Karpas-422 (cell line): Measurements from ENCODE around the gene TBCD. TPM values are rescaled to one million over a fixed set of nuclear protein-coding genes. Genes with fewer than 3 reads are reported as not detected.

ENCODE experiments used
- DNase-seq: peaks from one replicate; pipeline ENCODE4 v3.0.0-alpha.2; 2015
- H2AFZ ChIP-seq: fragments of 200-600 bp; sonication (generic); 2 replicates; pipeline ENCODE4 v1.6.1; 2014; ENCODE audit warnings: antibody characterized with exemption, low read length, mixed read lengths
- H3K27ac ChIP-seq: fragments of 200-600 bp; sonication (generic); 2 replicates; pipeline ENCODE4 v1.5.1; 2014; ENCODE audit warnings: mild to moderate bottlenecking, low read length, moderate library complexity
- H3K27me3 ChIP-seq: fragments of 200-600 bp; sonication (generic); 2 replicates; pipeline ENCODE4 v1.6.1; 2014; ENCODE audit warnings: low read length, mixed read lengths
- H3K36me3 ChIP-seq: fragments of 200-600 bp; sonication (generic); 2 replicates; pipeline ENCODE4 v1.6.1; 2014; ENCODE audit warnings: low read length, mixed read lengths; ENCODE audit not compliant: insufficient read depth
- H3K4me1 ChIP-seq: fragments of 200-600 bp; sonication (generic); 2 replicates; pipeline ENCODE4 v1.6.1; 2014; ENCODE audit warnings: mild to moderate bottlenecking, low read length, mixed read lengths
- H3K4me2 ChIP-seq: fragments of 200-600 bp; sonication (generic); 2 replicates; pipeline ENCODE4 v1.6.1; 2014; ENCODE audit warnings: low read length, low read depth, mild to moderate bottlenecking; ENCODE audit not compliant: poor library complexity, severe bottlenecking
- H3K4me3 ChIP-seq: fragments of 200-600 bp; sonication (generic); 2 replicates; pipeline ENCODE4 v1.5.1; 2014; ENCODE audit warnings: mild to moderate bottlenecking, antibody characterized with exemption, low read length, mixed read lengths
- H3K79me2 ChIP-seq: fragments of 200-600 bp; sonication (generic); 2 replicates; pipeline ENCODE4 v1.6.1; 2014; ENCODE audit warnings: mild to moderate bottlenecking, low read length, mixed read lengths
- H3K9ac ChIP-seq: fragments of 200-600 bp; sonication (generic); 2 replicates; pipeline ENCODE4 v1.6.0; 2014; ENCODE audit warnings: low read length
- H3K9me2 ChIP-seq: fragments of 200-600 bp; sonication (generic), shearing (Covaris generic); replicated peaks from 2 replicates; pipeline ENCODE4 v1.6.0; 2014; ENCODE audit warnings: mild to moderate bottlenecking, low read length, moderate library complexity; ENCODE audit not compliant: insufficient read depth
- H3K9me3 ChIP-seq: fragments of 300-700, 200-600 bp; sonication (generic); 2 replicates; pipeline ENCODE4 v1.6.1; 2014; ENCODE audit warnings: low read length, mixed read lengths
- H4K20me1 ChIP-seq: fragments of 200-600 bp; sonication (generic); 2 replicates; pipeline ENCODE4 v1.6.1; 2014; ENCODE audit warnings: mild to moderate bottlenecking, antibody characterized with exemption, low read length, low read depth; ENCODE audit not compliant: insufficient read depth
- total RNA-seq: library from RNA; depleted of rRNA; stranded (reverse); fragments of >200 nt; shearing (Covaris generic); gene quantifications from 2 replicates; pipeline ENCODE4 v1.2.3, GENCODE V29; 2014; ENCODE audit warnings: low replicate concordance

TBCD gene
- total RNA-seq, 1 experiment from 2014 or later, result 28.7 TPM

- Histone ChIP-seq H3K4me1 (peaks cover 25% of the 10 kb centered on the region), H3K27ac (no peak overlapping the region), H3K36me3 (no peaks in the 10 kb centered on the region), H3K79me2 (peaks cover 11% of the 10 kb centered on the region), H3K27me3 (no peaks in the 10 kb centered on the region), H4K20me1 (no peaks in the 10 kb centered on the region), H3K9me3 (no peaks in the 10 kb centered on the region), H3K9ac (no peak overlapping the region), H3K9me2 (no peaks in the 10 kb centered on the region), H2AFZ (no peak overlapping the region), H3K4me3 (no peak overlapping the region), H3K4me2 (no peak overlapping the region)
- DNase-seq, result no peak
Measured at GRCh38 chr17:82863941-82864712, 112.3 kb downstream of the TBCD start.

GRCh38 chr17:82864713-82865248 is 112.9 kb downstream of the TBCD start:
- H3K79me2 ChIP-seq, result peaks cover 17% of the 10 kb centered on the region
- DNase-seq, result no peak
- H3K4me2 ChIP-seq, result no peak overlapping the region

GRCh38 chr17:82865274-82865673 is 113.4 kb downstream of the TBCD start:
- Histone ChIP-seq H3K4me3 (no peak overlapping the region), H3K4me2 (no peak overlapping the region), H3K9me3 (no peaks in the 10 kb centered on the region), H3K9me2 (no peaks in the 10 kb centered on the region), H3K4me1 (peaks cover 37% of the 10 kb centered on the region), H3K27me3 (no peaks in the 10 kb centered on the region), H3K79me2 (peaks cover 18% of the 10 kb centered on the region), H4K20me1 (no peaks in the 10 kb centered on the region), H3K36me3 (no peaks in the 10 kb centered on the region), H2AFZ (no peak overlapping the region), H3K9ac (no peak overlapping the region), H3K27ac (no peak overlapping the region)
- no peak for DNase-seq

More at GRCh38 chr17:82864713-82865248, 112.9 kb downstream of the TBCD start:
- Histone ChIP-seq H2AFZ (no peak overlapping the region), H4K20me1 (no peaks in the 10 kb centered on the region), H3K27ac (no peak overlapping the region), H3K4me1 (peaks cover 32% of the 10 kb centered on the region), H3K4me3 (no peak overlapping the region), H3K9me3 (no peaks in the 10 kb centered on the region), H3K36me3 (no peaks in the 10 kb centered on the region), H3K27me3 (no peaks in the 10 kb centered on the region), H3K9ac (no peak overlapping the region), H3K9me2 (no peaks in the 10 kb centered on the region)

- H3K4me1 ChIP-seq, result peaks cover 42% of the 10 kb centered on the region
- H3K9ac ChIP-seq, result no peak overlapping the region
- H3K4me3 ChIP-seq, result no peak overlapping the region
- H3K9me2 ChIP-seq, result no peaks in the 10 kb centered on the region
- no peak overlapping the region for H3K27ac ChIP-seq
- DNase-seq, result no peak
- no peak overlapping the region for H2AFZ ChIP-seq
- no peak overlapping the region for H3K4me2 ChIP-seq
- H3K79me2 ChIP-seq, result peaks cover 17% of the 10 kb centered on the region
- no peaks in the 10 kb centered on the region for H3K9me3 ChIP-seq
- H3K27me3 ChIP-seq, result no peaks in the 10 kb centered on the region
- H4K20me1 ChIP-seq, result no peaks in the 10 kb centered on the region
- H3K36me3 ChIP-seq, result no peaks in the 10 kb centered on the region
Measured at GRCh38 chr17:82865774-82866395, 114.0 kb downstream of the TBCD start.

GRCh38 chr17:82866590-82867191 is 114.8 kb downstream of the TBCD start:
- Histone ChIP-seq H3K4me3 (no peak overlapping the region), H3K27me3 (no peaks in the 10 kb centered on the region), H3K27ac (no peak overlapping the region), H2AFZ (no peak overlapping the region), H3K9me2 (no peaks in the 10 kb centered on the region), H3K9ac (no peak overlapping the region), H3K9me3 (no peaks in the 10 kb centered on the region), H4K20me1 (no peaks in the 10 kb centered on the region), H3K36me3 (no peaks in the 10 kb centered on the region), H3K4me2 (no peak overlapping the region), H3K79me2 (peaks cover 17% of the 10 kb centered on the region), H3K4me1 (peaks cover 46% of the 10 kb centered on the region)
- DNase-seq, result no peak

- no peak overlapping the region for H3K4me3 ChIP-seq
- H3K36me3 ChIP-seq, result no peaks in the 10 kb centered on the region
- DNase-seq, result no peak
- H3K79me2 ChIP-seq, result peaks cover 17% of the 10 kb centered on the region
- H2AFZ ChIP-seq, result no peak overlapping the region
- H3K27ac ChIP-seq, result no peak overlapping the region
- no peak overlapping the region for H3K9ac ChIP-seq
- no peaks in the 10 kb centered on the region for H4K20me1 ChIP-seq
- H3K9me3 ChIP-seq, result no peaks in the 10 kb centered on the region
- H3K4me1 ChIP-seq, result peaks cover 46% of the 10 kb centered on the region
- H3K4me2 ChIP-seq, result no peak overlapping the region
- no peaks in the 10 kb centered on the region for H3K9me2 ChIP-seq
- H3K27me3 ChIP-seq, result no peaks in the 10 kb centered on the region
Measured at GRCh38 chr17:82867763-82868325, 116.0 kb downstream of the TBCD start.

GRCh38 chr17:82868715-82869131 is 116.9 kb downstream of the TBCD start:
- no peaks in the 10 kb centered on the region for H4K20me1 ChIP-seq
- H3K9me3 ChIP-seq, result no peaks in the 10 kb centered on the region
- no peaks in the 10 kb centered on the region for H3K36me3 ChIP-seq
- no peak overlapping the region for H3K4me3 ChIP-seq
- H3K79me2 ChIP-seq, result peaks cover 21% of the 10 kb centered on the region
- H3K4me2 ChIP-seq, result peak overlapping the region; percentile 54
- no peak overlapping the region for H2AFZ ChIP-seq
- no peaks in the 10 kb centered on the region for H3K9me2 ChIP-seq
- no peaks in the 10 kb centered on the region for H3K27me3 ChIP-seq
- peaks cover 43% of the 10 kb centered on the region for H3K4me1 ChIP-seq
- no peak overlapping the region for H3K27ac ChIP-seq
- no peak for DNase-seq
- no peak overlapping the region for H3K9ac ChIP-seq

- Histone ChIP-seq H3K4me3 (peak overlapping the region; percentile 3; the same call in 1 of the 2 replicates), H3K36me3 (no peaks in the 10 kb centered on the region), H3K9me2 (no peaks in the 10 kb centered on the region), H3K4me2 (peak overlapping the region; percentile 54), H3K79me2 (peaks cover 21% of the 10 kb centered on the region), H3K9me3 (no peaks in the 10 kb centered on the region), H3K4me1 (peaks cover 35% of the 10 kb centered on the region), H3K27me3 (no peaks in the 10 kb centered on the region), H4K20me1 (no peaks in the 10 kb centered on the region), H3K9ac (peak overlapping the region; percentile 23), H2AFZ (no peak overlapping the region), H3K27ac (peak overlapping the region; percentile 41; the same call in 1 of the 2 replicates)
- DNase-seq, result peak; percentile 59
Measured at GRCh38 chr17:82869536-82869935, 117.7 kb downstream of the TBCD start.
